ENCODE results near the gene LMF1.

- TF ChIP-seq POLR2A (IDR thresholded peaks at IDR 0.05; ENCODE audit: low read depth, low read length), result no peak
- TF ChIP-seq POU2F2 (IDR thresholded peaks at IDR 0.05; ENCODE audit: low read depth, low read length), result no peak
- no peak for TF ChIP-seq TAF1 (IDR thresholded peaks at IDR 0.05; ENCODE audit: low read depth, low read length)
Observed at GRCh38 chr16:870856-871561, 99.8 kb downstream of the LMF1 start.

Measured in GM12891 (cell line).